Psoas muscle (tissue), 8 donors: Measurements from ENCODE around the gene NMRK2. TPM values are rescaled to one million over a fixed set of nuclear protein-coding genes. Genes with fewer than 3 reads are reported as not detected.

ENCODE experiments used
- ATAC-seq, 4 donors: fragments of 200-7000 bp; cut with Tn5 transposase; one replicate each; pipeline ENCODE4 v1.9.1; 2020; ENCODE audit warnings: moderate library complexity in 3 of 4, mild to moderate bottlenecking in 2 of 4
- DNase-seq, 2 donors: peaks; one replicate each; pipeline ENCODE4 v3.0.0-alpha.2; 2020
- H3K27ac ChIP-seq: fragments of 200-600 bp; one replicate; pipeline ENCODE4 v1.8.0; 2022
- H3K27me3 ChIP-seq, 3 donors: fragments of 200-600 bp in 1 of 3; one replicate each; pipeline versions ENCODE4 v1.6.1 to v1.8.0; 2013 to 2022; ENCODE audit warnings: low read length in 2 of 3, mild to moderate bottlenecking in 2 of 3, moderate library complexity in 1 of 3; ENCODE audit not compliant: insufficient read depth in 3 of 3
- H3K36me3 ChIP-seq, 2 donors: fragments of 200-600 bp in 1 of 2; one replicate each; pipeline versions ENCODE4 v1.6.1 to v1.8.0; 2013 to 2022; ENCODE audit warnings: low read depth in 1 of 2, mild to moderate bottlenecking in 1 of 2, moderate library complexity in 1 of 2; ENCODE audit not compliant: insufficient read depth in 1 of 2
- H3K4me1 ChIP-seq: fragments of 200-600 bp; one replicate; pipeline ENCODE4 v1.8.0; 2022
- H3K4me3 ChIP-seq: fragments of 200-600 bp; one replicate; pipeline ENCODE4 v1.8.0; 2022; ENCODE audit warnings: mild to moderate bottlenecking
- H3K9me3 ChIP-seq: fragments of 200-600 bp; one replicate; pipeline ENCODE4 v1.8.0; 2022
- WGBS, 3 donors: extraction: QIAGEN DNeasy Blood & Tissue Kit; methylation state at CpG; one replicate each; pipeline versions ENCODE4 v1.1.6 to v1.1.7; 2013; 5-methylcytosine and 5-hydroxymethylcytosine counted together
- intact Hi-C, 2 donors: fragments of 100-400 bp; cut with DNase I; formaldehyde crosslinking; loops; one replicate each; pipeline versions ENCODE4 v1.11.0 to v1.14.2; 2022
- polyA plus RNA-seq, 3 donors: library from polyadenylated mRNA; stranded (reverse); fragments of 200-250 nt; gene quantifications; one replicate each; pipeline ENCODE4 v1.2.3, GENCODE V29; 2013
- total RNA-seq, 4 donors: library from RNA; stranded (reverse); fragmentation: NEBNext Ultra II Directional in 2 of 4; extraction: Animal tissue kit (Norgen Biotek cat#: 25700) in 2 of 4; gene quantifications; one replicate each; pipeline versions ENCODE4 v1.2.1 to v1.2.4, GENCODE V29; 2021 to 2023
- TF ChIP-seq, protein P1 (sequence below): fragments of 200-600 bp; IDR thresholded peaks from one replicate; pipeline ENCODE4 v1.8.0; 2022; ENCODE audit warnings: antibody characterized with exemption
- donor health status: healthy with polysubstance abuse.
- donor health status: DM: no; HTN: no; CAD: no; lungs with moderate emphysema.
- donor health status: Bipolar disorder and iron deficiency.
- donor health status: healthy.
- donor health status: DM: yes; HTN: yes; CAD: no.
- donor health status: DM: no; HTN: no; CAD: no.
- donor health status: DM: no; HTN: no; CAD: no.
- donor health status: DM: yes; HTN: yes; CAD: no.

The NMRK2 gene
- total and polyA plus RNA-seq, 7 donors: 9.0 to 755 (median 94.5) TPM

DNA sequence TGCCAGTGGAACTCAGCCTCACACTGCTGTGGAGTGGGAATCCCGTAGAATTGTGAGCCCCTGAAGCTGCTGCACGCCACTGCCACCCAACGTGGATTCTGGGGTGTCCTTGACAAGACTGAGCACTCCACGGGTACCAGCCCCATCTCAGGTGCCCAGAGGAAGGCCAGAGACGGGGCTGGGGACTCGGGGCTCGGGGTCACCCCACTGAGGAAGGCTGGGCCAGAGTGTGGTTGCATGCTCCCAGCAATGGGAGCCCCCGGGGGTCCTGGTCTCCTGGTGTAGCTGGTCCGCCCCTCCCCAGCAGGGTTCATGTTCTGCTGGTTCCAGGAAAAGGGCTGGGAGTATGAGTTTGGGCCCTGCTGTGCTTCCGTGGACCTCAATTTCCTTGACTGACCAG, 22.8 kb downstream of the NMRK2 start:
- TF ChIP-seq, protein P1, sequence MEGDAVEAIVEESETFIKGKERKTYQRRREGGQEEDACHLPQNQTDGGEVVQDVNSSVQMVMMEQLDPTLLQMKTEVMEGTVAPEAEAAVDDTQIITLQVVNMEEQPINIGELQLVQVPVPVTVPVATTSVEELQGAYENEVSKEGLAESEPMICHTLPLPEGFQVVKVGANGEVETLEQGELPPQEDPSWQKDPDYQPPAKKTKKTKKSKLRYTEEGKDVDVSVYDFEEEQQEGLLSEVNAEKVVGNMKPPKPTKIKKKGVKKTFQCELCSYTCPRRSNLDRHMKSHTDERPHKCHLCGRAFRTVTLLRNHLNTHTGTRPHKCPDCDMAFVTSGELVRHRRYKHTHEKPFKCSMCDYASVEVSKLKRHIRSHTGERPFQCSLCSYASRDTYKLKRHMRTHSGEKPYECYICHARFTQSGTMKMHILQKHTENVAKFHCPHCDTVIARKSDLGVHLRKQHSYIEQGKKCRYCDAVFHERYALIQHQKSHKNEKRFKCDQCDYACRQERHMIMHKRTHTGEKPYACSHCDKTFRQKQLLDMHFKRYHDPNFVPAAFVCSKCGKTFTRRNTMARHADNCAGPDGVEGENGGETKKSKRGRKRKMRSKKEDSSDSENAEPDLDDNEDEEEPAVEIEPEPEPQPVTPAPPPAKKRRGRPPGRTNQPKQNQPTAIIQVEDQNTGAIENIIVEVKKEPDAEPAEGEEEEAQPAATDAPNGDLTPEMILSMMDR: no peak
- intact Hi-C loops: no loop called here
- Histone ChIP-seq H3K27me3 (no peaks in the 10 kb centered on the region), H3K36me3 (peaks cover 11 to 49% of the 10 kb centered on the region in 2 donors), H3K4me3 (no peak overlapping the region), H3K4me1 (peaks cover 49% of the 10 kb centered on the region), H3K27ac (peak overlapping the region; percentile 99), H3K9me3 (no peaks in the 10 kb centered on the region)
- 81 to 89% (median 87%) methylated on average over 10 of the region's 10 CpGs for WGBS, 3 donors
- DNase-seq (no peak), ATAC-seq (no peak)

DNA sequence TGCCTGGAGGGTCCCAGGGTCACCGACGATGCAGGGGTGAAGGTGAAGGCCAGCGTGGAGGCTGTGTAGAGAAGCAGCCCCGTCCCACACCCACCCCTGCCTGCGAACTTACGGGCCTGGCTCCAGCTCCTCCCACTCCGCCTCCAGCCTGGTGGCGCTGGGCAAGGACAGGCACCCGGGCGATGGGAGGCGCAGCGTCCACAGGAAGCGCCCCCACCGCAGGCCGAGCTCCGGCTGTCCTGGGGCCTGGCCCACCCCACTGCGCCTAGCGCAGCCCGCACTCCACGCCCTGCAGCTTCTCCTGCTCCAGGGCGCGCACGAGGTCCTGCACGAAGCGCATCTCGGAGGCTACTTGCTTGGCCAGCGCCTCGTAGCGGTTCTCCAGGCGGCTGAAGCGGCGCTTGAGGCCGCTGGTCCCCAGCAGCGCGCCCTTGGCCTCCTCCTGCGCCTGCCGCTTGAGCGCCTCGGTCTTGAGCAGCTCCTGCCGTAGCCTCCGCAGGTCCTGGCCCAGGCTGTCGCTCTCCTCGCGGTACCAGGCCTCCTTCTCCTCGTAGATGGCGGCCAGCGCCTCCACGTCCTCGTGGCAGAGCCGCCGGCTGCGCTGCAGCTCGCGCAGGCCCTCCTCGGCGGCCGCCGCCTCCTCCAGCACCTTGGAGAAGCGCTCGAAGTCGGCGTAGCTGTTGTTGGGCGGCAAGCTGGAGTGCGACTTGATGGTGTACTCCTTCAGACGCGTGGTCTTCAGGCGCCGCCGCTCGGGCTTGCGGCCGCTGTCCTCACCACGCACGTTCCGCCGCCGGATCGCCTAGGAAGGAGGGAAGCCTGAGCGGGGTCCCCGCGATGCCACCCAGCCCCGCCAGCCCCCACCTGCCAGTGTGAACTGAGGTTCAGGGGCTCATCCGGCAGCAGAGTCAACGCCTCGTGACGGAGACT, 26.2 kb downstream of the NMRK2 start:
- 90 to 95% (median 94%) methylated on average over 79 to 86 of the region's 86 CpGs for WGBS, 3 donors
- Histone ChIP-seq H3K36me3 (peaks cover 15 to 83% of the 10 kb centered on the region in 2 donors), H3K27ac (peak overlapping the region; percentile 99), H3K27me3 (no peaks in the 10 kb centered on the region), H3K9me3 (no peaks in the 10 kb centered on the region), H3K4me1 (peaks cover 31% of the 10 kb centered on the region), H3K4me3 (no peak overlapping the region)
- no peak for DNase-seq
- intact Hi-C loops: no loop called here
- peak in 3 of 4 donors; percentile 3 to 6 (median 6) for ATAC-seq
- TF ChIP-seq, protein P1: no peak

DNA sequence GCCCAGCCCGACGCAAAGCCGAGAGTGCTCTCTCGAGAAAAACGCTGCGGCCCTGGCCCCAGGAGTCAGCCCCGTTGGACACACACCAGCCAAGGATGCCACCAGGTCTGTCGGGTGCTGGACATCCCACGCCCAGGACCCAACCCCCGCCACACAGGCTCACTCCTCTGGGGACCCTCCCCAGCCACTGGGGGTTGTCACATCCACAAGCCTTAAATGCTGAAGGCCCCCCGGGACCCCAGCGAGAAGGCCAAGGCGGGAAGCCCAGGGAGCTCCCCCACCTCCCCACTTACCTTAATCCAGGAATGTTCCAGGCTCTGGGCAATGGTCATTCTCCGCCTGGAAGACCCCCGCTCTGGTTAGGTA, 26.9 kb downstream of the NMRK2 start:
- Histone ChIP-seq H3K36me3 (peaks cover 15 to 87% of the 10 kb centered on the region in 2 donors), H3K9me3 (no peaks in the 10 kb centered on the region), H3K4me1 (peaks cover 25% of the 10 kb centered on the region), H3K4me3 (no peak overlapping the region), H3K27me3 (no peaks in the 10 kb centered on the region), H3K27ac (peak overlapping the region; percentile 99)
- no peak for ATAC-seq
- DNase-seq: no peak
- WGBS, 3 donors: 88 to 94% (median 91%) methylated on average over 15 of the region's 15 CpGs
- intact Hi-C loops: no loop called here
- TF ChIP-seq, protein P1: no peak

DNA sequence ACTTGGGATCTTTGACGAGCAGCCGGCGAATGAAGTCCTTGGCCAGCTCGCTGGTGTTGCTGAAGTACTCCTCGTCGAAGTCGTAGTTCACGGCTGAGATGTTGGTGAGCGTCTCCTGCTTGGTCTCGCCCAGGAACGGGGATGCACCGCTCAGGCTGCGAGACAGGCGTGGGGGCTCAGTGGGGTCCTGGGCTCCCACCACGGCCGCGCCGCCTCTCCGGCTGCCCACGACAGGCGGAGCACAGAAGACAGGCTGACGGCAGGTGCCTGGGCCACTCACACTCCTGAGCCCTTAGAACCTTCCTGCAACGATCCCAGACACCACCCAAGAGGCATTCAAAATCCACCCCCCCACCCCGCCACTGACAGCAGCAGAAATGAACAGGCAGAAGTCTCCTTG, 28.1 kb downstream of the NMRK2 start:
- peak overlapping the region; percentile 50 for H3K27ac ChIP-seq
- TF ChIP-seq, protein P1: no peak
- no peaks in the 10 kb centered on the region for H3K27me3 ChIP-seq
- H3K9me3 ChIP-seq: no peaks in the 10 kb centered on the region
- H3K4me3 ChIP-seq: no peak overlapping the region
- intact Hi-C loops: no loop called here
- 81 to 93% (median 81%) methylated on average over 24 of the region's 24 CpGs for WGBS, 3 donors
- ATAC-seq (no peak), DNase-seq (no peak)
- H3K4me1 ChIP-seq: peaks cover 22% of the 10 kb centered on the region
- peaks cover 12 to 94% of the 10 kb centered on the region in 2 donors for H3K36me3 ChIP-seq
